SHP77 treated with DMSO at 0.1 percent for 48 hours (cell line): ENCODE measurements around the gene ZFP57.
"Not testable (repeated sequence)": the region's sequence is repeated elsewhere in the genome, so short reads cannot be mapped to it uniquely, and the experiment has no call there.

Source experiments
- DNase-seq: peaks from one replicate; lab custom pipeline; 2025; lab: John Stamatoyannopoulos, UW

ZFP57 gene

DNA sequence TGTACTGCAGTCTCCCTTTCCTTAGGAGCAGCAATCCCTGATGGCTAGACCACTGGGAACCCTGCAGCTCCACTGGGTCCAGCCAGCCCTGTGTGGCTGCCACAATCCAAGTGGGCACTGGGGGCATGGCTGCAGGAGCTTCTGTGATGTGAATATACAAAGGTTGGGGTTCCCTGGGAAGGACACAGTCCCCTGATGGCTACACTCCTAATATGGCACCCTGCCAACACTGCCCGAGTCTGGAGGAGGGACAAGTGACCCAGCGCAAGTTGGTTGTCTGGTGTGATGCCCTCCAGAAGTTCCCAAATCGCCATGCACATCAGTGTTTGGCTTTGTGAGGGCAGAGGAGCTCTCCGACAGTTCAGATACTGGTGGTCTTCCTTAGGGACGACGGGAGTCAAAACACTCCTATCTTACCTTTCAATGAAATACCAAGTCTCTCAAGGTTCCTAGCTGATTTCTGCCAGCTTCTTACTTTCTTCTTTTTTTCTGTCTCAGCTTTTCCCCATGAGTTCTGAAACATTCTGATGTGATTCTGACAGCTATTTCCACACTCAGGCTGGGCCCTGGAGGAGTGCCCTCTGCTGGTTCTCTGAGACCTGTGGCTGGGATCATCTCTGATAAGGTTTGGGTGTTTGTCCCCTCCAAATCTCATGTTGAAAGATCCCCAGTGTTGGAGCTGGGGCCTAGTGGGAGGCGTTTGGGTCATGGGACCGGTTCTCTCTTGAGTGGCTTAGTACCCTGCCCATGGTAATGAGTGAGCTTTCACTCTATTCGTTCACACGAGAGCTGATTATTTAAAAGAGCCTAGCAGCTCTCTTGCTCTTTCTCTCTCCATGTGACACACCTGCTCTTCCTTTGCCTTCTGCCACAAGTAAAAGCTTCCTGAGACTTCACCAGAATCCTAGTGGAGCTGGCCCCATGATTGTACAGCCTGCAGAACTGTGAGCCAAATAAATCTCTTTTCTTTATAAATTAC, 15.5 kb upstream of the ZFP57 start:
- DNase-seq: no peak

DNA sequence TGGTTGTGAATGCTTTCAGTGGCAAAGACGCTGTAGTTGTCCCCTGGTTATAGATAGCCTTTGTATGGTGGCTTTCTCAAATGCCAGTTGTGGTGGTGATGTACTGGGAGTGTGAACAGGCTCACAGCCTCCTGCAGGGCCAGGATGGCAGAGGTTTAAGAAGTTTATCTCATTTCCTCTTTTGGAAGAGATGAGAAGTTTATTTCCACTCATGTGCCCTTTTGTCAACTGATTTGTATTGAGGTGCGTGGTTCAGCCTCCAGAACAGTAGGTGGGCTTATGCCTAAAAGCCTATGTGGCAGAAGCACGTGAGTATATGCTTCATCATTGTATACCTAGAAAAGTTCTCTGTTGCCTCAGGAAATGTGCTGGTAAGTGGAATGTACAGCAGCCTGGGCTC, 13.7 kb upstream of the ZFP57 start:
- no peak for DNase-seq

DNA sequence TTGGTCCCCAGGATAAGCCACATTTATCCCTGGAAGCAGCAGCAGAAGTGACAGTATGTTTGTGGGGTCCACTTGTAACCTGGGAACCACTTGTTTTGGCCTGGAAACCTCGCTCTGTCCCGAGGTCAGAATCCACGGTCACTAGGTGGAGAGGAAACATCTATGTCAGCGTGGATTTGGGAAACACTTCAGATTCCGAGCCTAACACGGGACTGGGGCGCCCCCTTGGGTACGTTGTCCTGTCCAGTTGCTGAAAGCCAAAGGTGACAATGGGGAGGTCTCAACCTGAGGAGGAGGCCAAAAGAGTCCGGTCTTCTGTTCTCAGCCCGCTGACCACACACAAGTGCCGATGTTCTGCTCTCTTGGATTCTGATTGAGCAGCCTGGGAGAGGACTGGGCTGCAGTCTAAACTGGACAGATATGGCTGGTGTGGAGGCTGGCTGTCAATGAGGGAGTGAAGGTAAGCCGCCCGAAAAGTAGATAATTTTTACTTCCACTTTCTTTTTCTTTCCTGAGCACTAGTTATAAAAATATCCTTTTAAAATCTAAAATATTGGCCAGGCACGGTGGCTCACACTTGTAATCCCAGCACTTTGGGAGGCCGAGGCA, 4.9 kb upstream of the ZFP57 start:
- no peak for DNase-seq

DNA sequence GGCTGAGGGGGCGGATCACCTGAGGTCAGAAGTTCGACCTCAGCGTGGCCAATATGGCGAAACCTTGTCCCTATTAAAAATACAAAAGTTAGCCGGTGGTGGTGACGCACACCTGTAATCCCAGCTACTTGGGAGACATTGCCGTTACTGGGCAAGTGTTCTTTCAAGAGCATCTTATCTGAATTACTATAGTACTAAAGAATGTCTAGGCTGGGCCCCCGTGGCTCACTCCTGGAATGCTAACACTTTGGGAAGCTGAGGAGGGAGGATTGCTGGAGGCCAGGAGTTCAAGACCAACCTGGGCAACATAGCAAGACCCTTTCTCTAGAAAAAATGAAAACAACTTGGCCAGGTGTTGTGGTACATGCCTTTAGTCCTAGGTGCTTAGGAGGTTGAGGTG, 859 bp upstream of the ZFP57 start:
- no peak for DNase-seq

DNA sequence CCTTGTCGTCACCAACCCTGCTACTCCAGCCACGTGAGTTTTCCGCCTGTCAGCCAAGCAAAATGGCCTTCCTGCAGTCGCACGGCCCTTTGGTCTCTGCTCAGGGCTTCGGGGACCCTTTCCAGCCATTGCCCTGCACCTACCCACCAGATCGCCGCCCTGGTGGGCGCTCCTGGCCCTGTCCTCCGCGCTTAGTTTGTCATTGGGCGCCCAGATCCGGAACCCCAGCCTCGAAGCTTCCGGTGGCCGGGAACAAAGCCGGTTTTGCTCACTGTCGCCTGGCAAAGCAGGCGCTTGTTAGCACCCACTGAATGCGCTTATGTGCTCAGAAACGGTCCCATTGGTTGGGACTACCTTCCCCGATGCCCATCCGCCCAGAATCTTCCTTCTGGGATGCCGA, 536 bp downstream of the ZFP57 start:
- no peak for DNase-seq

DNA sequence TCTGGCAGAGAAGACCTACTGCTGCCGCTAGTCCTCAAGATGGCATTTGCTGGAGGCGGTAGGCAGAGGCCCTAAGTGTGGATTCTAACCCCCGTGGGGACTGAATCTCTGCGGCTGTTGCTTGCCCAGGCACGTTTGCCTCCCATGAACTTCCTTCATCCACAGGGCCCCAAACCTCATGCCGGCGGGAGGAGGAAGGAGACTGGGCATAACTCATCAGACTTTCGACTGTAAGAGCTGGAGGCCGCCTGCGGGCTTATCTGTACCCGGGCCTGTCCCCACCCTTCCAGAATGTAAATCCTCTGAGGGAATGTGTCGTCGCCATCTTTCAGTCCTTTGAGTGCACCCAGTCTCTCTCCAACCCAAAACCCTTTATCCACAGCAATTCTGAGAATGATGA, 990 bp downstream of the ZFP57 start:
- no peak for DNase-seq

DNA sequence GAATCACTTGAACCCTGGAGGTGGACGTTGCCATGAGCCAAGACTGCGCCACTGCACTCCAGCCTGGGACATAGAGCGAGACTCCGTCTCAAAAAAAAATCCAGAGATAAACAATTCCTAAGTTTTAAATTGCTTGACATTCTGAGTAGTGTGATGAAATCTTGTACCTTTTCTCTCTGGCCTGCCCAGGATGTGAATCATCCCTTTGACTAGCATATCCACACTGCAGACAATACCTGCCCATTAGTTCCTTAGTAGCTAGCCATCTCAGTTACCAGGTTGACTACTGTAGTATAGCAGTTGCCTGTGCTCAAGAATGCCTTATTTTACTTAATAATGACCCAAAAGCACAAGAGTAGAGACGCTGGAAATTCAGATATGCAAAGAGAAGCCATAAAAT, 2.8 kb downstream of the ZFP57 start:
- no peak for DNase-seq

DNA sequence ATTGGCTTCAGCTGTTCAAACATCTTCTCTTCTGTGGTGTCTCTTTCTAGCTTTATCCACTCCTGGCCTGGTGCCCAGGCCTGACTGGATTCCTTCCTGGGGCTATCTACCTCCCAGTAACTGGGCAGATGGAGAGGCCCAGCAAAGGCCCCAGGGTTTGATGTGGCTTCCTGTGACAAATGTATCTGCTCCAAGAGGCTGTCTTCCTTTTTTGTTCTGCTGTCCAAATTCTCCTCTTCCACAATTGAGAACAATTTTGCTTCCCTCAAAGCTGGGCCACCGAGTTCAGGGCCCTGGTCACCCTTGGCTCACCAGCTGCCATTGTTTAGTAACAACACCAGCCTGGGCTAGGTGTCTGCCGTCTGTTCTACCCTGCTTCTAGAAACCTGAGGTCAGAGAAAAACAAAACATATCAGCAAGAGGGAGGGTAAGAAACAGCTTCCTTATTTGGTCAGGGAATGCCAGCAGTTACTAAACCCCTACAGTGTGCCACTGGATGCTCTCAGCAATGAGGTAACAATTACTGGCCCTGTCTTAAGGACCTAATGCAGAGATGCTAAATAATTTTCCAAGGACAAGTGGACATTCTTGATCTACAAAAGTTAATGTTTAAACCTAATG, 3.9 kb downstream of the ZFP57 start:
- DNase-seq: peak; percentile 49

DNA sequence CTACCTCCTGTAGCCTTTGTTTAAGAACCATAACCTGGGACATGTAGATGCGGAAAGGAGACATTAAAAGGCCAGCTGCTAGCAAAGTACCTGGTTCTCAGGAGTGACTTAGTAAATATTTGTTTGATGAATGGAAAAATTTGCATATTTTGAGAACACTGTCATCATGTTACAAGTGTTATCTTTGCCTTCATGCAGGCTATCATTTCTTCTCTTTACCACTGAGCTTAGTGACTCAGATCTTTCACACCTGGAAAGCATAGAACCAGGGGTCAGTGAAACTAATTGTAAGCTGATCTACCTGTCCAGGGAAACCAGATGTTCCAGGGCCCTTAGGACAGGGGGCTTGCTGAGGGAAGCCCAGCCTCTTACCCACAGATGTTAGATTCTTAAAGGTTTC, 5.4 kb downstream of the ZFP57 start:
- DNase-seq: no peak

DNA sequence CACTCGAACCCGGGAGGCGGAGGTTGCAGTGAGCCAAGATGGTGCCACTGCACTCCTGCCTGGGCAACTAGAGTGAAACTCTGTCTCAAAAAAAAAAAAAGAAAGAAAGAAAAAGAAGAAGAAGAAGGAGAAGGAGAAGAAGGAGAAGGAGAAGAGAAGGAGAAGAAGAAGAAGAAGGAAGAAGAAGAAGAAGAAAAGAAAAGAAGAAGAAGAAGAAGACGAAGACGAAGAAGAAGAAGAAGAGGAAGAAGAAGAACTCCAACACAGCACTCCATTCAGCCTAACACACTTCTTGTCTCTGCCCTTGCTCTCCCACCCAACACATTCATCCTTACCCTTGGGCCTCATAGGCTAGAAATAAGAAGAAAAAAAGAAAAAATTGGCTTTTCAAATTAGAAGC, 6.9 kb downstream of the ZFP57 start:
- no peak for DNase-seq

DNA sequence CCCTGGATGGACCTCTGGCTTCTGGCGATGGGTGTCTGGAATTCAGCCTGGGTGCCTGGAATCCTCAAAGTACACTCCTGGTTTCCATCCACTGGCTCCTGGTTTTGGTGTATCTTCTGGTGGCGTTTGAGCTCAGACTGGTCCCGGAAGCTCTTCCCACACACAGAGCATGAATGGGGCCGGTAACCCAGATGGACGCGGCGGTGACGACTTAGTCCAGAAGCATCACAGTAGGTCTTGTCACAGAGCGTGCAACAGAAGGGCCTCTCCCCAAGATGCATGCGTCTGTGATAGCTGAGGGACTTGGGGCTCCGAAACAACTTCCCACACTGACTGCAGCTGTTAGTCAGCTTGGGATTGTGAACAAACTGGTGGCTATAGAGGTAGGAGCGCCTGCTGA, 7.8 kb downstream of the ZFP57 start:
- no peak for DNase-seq

DNA sequence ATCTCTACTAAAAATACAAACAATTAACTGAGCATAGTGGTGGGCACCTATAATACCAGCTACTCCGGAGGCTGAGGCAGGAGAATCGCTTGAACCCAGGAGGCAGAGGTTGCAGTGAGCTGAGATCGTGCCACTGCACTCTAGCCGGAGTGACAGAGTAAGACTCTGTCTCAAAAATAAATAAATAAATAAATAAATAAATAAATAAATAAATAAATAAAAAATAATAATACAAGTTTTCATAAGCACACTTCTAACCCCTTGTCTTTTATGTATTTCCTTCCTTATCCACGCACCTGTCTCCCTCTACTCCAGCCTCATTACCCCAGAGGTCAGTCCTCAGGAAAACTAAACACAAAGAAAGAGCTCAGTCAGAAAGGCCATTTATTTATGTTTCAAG, 8.8 kb downstream of the ZFP57 start:
- not testable (repeated sequence) for DNase-seq

DNA sequence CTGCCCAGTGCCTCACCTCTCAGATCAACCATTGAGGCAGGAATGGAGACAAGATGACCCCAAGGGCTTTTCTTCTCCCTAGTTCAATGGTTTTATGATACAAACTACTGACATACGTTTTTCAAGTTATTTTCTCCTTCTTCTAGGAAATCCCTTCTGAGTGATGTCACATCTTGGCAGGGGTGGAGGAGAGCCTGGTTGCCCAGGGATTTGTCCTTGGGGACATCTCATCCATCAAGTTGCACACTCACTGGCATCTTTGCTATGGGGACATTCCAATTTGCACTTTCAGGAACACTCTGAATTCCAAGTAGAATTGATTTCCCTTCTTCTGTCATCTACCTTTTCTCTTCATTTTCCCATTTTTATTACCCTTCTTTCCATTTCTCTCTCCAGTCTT, 9.9 kb downstream of the ZFP57 start:
- no peak for DNase-seq

DNA sequence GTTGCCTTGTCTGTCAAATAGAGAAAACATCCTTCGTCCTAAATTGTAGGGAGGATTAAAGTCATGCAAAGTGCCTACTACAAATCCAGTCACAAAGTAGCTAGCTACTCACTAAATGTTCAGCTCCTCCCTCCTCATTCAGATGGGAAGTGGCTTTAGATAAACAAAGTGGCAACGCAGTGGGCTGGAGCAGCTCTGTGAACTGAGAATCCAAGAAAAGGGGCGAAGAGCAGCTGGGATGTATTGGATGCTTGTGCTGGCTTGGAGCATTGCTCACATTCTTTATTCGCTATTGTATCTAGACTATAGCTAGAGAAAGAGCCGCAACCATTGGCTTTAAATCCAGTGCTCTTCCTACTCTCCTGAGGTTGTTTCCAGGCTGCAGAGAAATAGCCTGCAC, 13.8 kb downstream of the ZFP57 start:
- DNase-seq: no peak

DNA sequence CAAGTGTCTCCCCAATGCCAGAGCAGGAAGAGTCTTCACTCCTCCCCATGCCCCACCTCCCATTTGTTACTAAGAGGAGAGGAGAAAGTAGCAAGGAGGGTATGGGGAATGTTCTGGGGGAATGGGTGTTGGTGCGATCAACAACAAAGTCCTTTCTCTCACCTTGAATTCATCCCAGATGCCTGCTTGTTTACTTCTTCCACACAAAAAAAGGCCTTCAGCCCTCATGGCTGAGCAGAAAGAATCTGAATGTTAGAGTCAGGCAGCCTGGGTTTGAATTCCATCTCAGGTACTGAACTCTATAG, 14.2 kb downstream of the ZFP57 start:
- no peak for DNase-seq

DNA sequence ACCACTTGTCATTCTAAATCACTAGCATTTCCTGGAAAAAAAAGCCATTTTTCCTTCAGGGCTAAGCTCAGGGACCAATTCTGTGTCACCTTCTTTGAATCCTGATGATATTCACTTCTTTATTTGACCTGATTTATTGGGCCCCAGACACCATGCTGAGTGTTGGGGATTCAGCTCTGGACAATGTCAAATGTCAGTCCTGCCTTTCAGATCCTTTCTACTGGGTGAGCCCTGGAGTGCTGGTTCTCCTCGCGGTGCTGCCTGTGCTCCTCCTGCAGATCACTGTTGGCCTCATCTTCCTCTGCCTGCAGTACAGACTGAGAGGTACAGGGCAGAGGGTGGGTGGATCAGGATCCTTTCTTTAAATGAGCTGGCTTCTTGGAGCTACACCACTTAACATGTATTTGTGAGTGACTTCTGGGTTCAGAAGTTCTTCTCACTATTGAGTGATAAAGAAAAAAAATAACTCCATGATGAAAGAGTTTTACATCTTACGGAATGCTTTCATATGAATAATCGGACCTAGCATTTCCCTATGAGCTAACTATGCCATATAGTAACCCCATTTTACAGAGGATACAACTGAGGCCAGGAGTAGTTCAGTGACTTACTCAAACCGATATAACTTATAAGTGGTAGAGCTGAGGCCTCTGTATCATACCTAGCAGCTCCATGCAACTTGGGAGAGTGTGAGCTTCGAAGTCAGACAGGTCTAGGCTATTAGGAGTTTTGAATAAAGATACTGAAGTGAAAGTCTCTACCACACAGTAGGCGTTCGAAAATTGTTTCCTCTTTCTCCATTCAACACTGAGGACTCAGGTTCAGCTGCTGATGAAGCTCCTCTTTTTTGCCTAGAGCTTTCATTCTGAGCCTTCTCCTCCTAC, 14.8 kb downstream of the ZFP57 start:
- DNase-seq: no peak

DNA sequence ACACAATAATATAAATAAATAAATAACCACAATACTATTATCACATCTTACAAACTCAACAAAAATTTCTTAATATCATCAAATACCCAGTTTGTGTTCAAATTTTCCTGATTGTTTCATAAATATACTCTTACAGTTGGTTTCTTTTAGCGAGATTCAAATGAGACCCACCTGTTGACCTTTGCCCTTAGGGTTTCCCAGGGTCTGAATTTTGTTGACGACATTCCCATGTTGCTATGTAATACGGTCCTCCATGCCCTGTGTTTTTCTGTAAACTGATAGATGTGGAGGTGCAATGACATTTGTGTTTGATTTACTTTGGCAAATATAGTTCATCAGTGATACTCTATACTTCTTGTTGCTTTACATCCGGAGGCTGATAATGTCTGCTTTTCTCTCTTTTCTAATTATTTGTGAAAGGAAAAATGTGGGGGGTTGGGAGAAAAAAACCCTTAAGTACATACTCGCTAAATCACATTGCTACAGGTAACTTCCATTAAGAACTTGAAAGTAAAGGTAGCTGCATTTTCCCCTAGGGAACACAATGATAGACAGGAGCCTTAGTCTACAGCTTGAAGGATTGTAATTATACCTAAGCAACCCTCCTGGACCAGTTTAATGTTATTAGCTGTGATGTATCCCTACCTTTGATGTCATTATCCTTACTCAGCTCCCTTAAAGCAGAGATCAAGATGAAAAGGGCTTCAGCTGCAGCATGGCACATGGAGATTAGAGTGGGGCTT, 17.5 kb downstream of the ZFP57 start:
- DNase-seq: no peak

DNA sequence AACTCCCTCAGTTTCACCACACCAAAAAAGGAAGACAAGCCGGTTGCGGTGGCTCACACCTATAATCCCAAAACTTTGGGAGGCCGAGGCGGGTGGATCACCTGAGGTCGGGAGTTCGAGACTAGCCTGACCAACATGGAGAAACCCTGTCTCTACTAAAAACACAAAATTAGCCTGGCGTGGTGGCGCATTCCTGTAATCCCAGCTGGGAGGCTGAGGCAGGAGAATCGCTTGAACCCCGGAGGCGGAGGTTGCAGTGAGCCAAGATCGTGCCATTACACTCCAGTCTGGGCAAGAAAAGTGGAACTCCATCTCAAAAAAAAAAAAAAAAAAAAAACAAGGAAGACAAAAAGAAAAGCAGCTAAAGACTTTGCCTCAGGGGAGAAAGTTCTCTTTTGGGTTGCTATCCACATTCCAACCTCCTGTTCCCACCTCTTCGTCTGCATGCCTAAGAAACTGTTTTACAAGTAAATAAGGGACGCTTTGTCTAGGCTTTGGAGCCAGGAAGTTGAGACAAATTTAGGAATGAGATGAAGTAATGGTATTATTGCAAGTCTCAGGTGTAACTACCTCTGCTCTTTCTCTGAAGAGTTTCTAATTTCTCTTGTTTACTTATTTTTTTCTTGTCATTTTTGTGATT, 19.3 kb downstream of the ZFP57 start:
- not testable (repeated sequence) for DNase-seq

DNA sequence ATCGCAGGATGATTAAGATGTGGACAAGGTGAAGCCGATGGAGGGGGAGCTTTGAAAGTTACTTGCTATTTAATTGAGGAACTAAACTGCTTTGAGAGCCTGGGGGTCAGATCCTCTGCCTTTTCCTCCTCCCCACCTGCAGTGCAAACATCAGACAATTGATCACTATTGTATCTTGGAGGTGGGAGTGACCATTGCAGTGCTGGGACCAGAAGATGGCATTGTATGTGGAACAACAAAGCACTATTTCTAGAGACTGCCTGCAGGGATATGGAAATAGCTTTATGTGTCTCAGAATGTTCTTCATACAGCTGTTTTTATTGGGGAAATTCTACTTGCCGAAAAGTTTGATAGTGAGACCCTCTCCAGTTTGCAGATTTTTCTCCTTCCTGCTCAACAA, 19.9 kb downstream of the ZFP57 start:
- no peak for DNase-seq

DNA sequence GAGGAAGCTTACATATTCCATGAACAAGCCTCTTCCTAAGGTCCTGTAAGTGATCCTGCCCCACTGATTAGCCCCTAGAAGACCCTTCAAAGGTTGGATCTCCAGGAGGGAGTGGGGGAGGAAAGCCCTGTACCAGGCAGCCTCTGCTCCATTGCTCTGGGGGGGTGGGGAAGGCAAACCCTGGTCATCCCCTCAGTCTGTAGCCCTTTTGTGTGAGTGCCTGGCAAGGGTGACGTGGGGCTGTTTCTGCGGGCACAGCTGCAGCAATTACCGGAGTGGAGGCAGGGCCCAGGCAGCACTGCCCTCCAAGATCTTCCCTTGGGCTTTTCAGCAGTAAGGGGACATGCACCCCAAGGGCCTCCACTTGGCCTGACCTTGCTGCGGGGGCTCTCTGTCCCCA, 24.2 kb downstream of the ZFP57 start, which contains the start of gene MOG:
MOG (plus strand) TSS at position 295 of the 400 bp plus-strand sequence. CDS start 118 bp downstream, outside the sequence.
- DNase-seq: no peak

DNA sequence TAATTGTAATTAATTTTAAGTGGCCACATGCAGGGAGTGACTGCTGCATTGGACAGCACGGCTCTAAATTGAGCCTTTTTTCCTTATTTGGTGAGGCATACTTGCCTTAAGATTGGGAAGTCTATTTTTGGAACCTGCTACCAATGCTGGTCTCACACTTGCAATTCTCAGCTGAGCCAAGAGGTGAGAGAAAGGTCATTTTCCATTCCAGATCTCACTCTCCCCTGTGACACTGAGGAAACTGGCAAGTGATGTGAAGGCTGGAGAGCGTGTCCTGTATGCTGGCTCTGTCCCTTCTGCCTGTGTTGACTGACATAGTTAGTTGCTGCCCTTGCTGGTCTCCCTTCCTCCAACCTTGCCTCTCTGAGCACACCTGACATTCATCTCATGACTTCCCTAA, 24.8 kb downstream of the ZFP57 start:
- no peak for DNase-seq
